NCI-H128 (cell line): ENCODE results near the gene BACH2.
A peak's percentile ranks its signal among the peaks of the same experiment; 100 is the strongest.

Experiments used
- DNase-seq: peaks from one replicate; lab custom pipeline; 2025; ENCODE audit not compliant: unreplicated experiment; lab: John Stamatoyannopoulos, UW

BACH2 gene

DNA sequence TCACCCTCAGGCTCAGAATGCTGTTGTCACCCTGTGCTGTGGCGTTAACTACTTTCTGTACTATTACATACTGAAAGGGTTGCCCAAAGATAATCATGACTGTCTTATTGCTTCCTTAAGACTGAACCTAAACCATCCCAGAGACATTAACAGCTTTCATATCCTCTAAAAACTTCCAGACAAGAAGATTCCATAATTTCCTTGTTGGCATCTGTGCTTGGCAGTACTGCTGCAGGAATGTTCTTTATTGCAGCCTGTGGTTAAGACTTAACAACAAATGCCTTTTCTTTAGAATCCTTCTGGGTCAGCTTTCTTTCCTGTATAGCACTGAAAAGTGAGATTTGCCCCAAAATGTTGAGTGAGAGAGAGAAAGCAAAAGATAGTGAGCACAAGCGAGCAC, 292.7 kb downstream of the BACH2 start:
- DNase-seq, result no peak

DNA sequence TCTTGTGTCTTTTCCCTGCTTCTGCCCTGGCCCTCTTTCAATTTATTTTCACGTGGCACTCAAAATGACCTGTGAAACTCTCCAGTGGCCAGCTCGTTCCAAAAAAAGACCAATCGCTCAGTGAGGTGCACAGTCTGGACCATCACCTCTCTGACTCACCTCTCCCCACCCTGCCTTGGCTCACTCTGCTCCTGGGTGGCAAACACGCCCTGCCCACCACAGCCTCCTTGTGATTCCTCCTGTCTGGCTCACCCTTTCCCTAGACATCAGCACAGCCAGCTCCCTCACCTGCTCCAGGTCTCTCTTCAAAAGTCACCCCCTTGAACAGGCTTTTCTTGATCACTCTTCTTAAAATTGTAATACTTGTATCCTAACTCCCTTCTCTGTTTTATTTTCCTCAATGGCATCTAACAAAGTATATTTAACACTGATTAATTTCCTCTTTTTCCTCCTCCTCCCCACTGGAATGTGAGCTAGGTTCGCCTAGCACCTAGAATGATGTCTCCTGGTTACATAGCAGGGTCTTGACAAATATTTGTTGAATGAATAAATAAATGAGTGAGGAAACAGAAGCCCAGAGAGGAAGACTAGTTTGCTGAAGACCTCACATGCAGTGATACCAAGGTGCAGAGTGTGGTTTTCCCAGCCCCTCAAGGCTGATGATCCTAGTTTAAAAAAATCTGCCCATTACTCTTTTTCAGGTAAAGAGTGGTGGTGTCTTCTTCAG, 293.4 kb downstream of the BACH2 start:
- no peak for DNase-seq

GRCh38 chr6:90000864-90001731, 295.5 kb downstream of the BACH2 start:
- no peak for DNase-seq

- no peak for DNase-seq
Measured at GRCh38 chr6:89999945-90000825, 296.5 kb downstream of the BACH2 start.

DNA sequence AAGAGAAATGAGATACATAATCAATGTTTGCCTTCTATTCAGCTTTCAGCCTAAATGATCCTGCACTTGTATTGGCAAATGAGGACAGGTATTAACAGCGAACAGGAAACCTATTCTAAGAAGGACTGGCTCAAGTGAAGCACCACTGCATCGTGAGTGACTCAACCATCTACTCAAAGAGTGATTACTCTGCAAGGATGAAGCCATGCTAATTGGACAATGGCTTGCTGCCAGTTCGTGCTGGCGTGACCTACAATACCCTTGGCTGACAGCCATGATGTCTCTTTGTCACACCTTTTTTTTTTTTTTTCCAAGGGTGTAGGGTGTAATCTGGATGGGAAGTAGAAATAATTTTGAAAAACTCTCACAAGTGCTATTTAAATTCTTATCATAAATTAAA, 297.5 kb downstream of the BACH2 start:
- peak; percentile 96 for DNase-seq

DNA sequence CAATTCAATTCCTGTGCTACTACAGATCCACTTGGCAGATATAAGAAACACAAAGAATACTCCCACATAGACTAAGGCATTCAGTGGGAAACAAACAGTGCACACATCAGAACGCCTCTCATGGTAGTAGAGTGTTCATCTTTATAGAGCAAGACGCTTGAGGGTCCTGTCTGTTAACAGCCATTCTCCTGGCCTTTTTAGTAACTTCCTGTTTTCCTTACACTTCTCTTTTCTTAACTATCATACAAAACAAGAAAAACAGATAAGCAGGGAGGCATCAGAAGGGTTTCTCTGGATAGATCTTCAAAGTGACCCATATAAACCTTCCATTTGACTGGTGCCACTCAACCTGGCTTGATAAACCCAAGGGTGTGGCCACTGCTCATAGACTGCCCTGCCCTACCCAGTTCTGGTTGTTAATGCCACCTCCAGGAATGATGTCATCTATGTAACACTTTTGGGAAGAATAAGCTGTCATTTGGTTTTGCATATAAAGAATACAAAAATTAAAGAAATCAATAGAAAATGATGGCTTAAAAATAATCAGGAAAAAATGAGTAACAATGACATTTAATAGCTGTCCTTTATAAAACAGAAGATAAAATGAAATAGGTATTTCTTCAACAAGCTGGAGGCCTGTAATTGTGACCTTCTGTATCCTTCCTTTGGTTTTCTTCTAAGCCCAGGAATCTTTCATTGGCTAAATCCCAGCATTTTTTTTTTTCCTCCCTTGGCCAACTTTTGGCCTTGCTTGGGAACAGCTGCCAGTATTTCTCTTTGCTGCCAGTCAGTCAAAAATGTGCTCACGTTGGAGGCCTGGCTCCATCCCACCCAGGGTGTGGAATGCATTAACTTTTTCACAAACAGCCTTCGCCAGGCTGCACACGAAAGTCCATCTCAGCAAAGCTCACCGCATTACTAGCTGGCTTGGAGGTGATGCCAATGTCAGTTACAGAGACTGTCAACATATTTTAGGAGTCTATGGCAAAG, 298.9 kb downstream of the BACH2 start:
- DNase-seq, result no peak

DNA sequence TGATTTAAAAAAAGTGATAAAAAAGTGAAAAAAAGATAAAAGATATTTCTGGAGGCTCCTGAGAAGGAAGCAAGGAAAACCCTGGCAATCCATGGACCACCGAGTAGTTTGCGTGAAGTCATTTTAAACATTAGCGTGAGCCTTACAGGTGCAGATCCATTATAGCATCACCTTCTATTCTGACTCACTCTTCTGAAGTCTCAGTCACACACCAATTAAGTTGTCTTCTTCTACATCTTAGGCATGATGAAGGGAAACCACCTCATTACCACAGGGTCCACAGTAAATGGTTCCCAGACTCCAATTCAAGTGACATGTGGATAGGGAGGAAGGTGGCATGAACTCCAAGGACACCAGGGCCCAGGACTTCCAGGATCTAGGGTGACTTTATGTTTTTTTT, 303.2 kb downstream of the BACH2 start:
- no peak for DNase-seq

DNA sequence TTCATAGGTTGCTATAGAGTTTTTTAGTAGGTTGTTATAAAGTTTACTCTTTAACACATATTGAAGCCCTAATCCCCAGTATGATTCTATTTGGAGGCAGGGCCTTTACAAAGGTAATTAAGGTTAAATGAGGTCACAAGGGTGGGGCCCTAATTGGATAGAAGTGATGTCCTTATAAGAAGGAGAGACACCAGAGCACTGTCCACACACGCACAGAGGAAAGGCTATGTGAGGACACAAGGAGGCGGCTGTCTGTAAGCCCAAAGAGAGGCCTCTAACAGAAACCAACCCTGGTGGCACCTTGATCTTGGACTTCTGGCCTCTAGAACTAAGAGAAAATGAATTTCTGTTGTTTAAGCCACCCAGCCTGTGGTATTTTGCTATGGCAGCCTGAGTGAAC, 303.8 kb downstream of the BACH2 start:
- no peak for DNase-seq

GRCh38 chr6:89989742-89990141, 306.9 kb downstream of the BACH2 start:
- no peak for DNase-seq

- no peak for DNase-seq
Measured at GRCh38 chr6:89987830-89988229, 308.8 kb downstream of the BACH2 start.

DNA sequence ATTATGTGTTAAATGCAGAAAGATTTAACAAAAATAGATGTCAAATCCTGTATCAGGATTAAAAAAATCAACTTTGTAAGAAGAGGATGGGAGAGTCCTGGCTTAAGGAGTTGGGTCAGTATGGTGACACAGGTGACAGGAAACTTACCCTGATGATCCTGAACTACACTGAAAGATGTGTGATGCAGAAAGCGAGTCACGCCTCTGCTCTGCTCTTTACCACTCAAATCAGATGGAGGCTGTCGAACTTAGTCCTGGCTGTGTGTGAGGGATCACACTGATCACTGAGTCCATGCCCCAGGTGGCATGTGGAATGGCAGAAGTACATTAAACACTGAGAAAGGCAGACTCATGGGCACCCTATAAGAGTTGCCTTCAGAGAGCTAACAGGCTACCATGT, 309.5 kb downstream of the BACH2 start:
- DNase-seq, result no peak

DNA sequence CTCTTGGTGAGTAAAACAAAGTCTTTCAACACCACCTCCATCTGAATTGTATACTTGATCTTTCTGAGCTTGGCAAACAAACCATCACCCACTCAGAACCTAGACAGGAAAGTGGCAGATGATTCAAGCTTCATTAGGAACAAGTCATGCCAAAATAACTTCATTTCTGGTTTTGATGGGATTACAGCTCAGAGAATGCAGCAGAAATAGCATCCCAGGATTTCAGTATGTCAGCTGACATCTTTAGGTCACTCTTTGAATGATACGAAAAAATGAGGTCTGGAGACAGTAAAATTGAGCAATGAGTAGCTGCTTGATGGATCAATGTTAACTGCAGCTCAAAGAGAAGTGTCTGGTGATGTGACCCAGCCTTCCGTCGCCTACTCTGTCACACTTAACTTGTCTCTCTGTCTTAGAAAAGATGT, 310.0 kb downstream of the BACH2 start:
- DNase-seq, result no peak

GRCh38 chr6:89985751-89986493, 310.7 kb downstream of the BACH2 start:
- DNase-seq, result no peak

GRCh38 chr6:89984926-89985750, 311.5 kb downstream of the BACH2 start:
- no peak for DNase-seq

DNA sequence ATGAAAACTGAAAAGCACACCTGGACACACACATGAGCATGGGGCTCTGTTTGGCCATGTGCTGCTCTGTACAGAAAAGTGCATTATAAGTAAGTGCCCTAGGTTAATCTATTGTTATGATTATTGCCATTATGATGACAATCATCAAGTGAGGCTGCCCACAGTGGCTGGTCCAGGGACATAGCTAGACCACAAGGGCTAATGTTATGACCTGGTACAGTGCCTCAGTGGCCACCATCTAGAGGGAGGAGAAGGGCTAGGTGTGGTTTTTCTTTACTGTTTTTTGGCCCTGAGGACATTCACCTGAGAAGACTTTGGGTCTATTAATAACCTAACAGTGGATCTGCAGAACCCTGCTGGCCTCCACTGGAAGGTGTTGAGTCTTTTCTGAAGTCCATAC, 316.3 kb downstream of the BACH2 start:
- no peak for DNase-seq

DNA sequence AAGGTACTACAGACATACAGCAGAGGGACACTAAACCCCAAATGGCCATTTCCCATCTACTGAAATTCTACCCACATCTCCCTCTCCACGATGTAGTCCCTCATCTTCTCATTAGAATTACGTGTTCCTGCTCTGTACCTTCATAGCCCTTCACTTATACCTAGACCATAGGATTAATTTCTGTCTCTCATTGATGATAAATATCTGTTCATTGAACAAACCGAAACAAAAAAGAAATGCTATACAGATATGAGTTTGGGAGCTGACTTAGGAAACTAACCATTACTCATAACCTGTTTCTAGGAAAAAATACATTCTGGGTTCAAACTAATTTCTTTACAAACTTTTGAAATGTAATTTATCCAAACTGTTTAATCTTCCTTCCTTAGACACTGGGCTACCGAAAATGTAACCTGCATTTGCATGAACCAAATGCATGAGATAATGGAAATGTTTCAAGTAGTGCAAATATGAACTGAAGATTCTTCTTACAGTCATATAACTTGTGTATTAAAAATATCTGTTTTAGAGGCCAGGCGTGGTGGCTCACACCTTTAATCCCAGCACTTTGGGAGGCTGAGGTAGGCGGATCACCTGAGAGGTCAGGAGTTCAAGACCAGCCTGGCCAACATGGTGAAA, 317.0 kb downstream of the BACH2 start:
- DNase-seq, result no peak

- no peak for DNase-seq
Measured at GRCh38 chr6:89978749-89979145, 317.9 kb downstream of the BACH2 start.
